IPS DF 4.7 (cell line): ENCODE data around the gene DOCK7.

ENCODE experiments used
- DNase-seq: peaks from one replicate; pipeline ENCODE4 v3.0.0-alpha.2; 2013; ENCODE audit warnings: low spot score; ENCODE audit errors: extremely low read depth

The DOCK7 gene

DNA sequence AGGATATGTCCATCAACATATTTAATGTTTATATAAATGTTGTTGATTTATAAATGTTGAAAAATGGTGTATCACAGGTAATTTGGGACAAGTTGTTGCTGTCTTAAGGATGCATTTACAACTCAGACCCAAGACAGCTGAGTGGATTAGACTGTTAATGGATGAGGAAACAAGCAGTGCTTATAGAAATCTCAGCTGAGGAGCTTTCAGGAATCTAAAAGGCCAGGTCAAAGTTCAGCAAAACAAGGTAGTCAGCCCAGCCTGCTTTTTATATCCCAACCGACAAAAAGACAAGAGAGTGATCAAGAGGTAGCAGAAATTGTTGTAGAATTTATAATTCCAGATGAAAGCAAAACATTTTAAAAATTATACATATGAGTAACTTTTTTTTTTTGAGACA, 268.0 kb downstream of the DOCK7 start:
- DNase-seq: no peak

DNA sequence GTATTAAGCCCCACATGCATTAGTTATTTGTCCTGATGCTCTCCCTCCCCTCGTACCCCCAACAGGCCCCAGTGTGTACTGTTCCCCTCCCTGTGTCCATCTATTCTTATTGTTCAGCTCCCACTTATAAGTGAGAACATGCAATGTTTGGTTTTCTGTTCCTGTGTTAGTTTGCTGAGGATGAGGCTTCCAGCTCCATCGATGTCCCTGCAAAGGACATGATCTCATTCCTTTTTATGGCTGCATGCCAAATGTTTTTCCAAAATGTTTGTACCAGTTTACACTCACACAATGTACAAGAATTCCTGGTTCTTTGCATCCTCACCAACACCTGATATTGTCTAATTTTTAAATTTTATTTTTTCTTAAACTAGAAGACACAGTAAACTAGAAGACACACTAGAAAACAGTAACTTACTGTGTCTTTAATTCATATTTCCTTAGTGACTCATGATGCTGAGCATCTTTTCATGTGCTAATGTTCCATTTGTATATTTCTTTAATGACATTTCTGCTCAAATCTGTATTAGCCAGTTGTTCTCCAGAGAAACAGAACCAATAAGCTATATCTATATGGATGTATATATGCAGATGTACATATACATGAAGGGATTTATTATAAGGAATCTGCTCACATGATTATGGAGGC, 270.7 kb downstream of the DOCK7 start:
- no peak for DNase-seq

DNA sequence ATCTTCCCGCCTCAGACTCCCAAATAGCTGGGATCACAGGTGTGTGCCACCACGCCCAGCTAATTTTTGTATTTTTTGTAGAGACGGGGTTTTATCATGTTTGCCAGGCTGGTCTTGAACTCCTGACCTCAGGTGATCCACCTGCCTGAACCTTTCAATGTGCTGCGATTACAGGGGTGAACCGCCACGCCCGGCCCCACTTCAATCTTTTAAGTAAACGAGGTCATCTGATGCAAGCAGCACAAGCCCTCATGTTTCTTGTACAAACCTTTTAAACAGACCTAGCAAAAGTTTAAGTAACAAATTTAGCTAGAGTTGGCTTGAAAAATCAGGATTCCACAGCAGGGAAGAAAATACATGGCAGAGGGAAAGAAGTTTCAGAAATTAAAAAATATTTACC, 272.5 kb downstream of the DOCK7 start:
- DNase-seq: no peak

DNA sequence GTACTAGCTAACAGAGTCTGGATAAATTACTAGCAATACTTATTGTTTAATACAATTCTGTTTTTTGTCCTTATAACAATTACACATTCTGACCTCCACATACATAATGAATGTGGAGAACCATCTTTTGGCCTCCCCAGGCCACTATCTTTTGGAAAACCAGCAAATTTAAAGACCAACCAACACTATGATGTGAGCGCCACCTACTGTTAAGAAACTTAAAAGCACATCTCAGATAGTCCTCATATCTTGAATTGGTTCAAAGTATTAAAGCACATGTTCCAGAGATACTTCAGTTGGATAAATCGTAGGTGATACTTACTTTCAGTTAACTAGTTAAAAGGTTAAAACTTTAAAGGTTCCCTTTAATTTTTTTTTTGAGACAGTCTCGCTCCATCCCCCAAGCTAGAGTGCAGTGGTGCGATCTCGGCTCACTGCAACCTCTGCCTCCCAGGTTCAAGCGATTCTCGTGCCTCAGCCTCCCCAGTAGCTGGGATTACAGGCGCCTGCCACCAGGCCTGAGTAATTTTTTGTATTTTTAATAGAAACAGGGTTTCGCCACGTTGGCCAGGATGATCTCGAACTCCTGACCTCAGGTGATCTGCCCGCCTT, 280.7 kb downstream of the DOCK7 start:
- DNase-seq: no peak

DNA sequence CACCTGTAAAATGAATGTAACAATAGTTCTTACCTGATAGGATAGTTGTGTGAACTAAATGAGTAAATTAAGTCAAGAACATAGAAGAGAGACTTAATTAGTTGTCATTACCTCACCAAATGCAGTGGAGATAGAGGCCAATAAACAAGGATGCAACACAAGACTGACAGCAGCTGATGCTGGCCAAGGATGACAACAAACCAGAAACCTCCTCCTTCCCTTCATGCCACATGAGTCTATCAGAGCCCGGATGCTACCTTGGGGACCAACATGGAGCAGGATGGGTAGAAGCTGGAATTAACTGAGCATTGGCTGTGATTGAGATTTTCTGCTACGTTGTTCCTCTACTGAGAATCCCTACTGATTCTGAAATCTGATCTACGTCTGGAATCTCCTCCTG, 281.6 kb downstream of the DOCK7 start:
- no peak for DNase-seq

DNA sequence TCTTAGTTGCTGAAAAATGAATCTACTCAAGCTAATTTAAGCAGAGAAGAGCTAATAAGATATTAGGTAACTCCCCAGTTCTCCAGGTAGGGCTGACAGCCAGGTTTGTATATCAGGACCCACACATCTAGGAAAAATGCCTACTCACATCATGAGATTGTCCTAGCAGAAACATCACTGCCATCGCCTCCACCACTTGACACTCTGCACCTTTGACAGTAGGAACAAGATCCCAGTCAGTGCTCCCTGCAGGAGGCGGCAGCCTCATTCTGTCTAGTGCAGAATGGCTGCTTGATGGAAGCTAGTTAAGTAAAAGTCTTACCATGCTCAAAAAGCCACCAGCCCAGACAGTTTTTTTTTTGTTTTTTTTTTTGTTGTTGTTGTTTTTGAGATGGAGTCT, 282.9 kb downstream of the DOCK7 start:
- DNase-seq: no peak
